Lower lobe of right lung (tissue), 2 donors: Measurements from ENCODE around the gene USP33. TPM values are rescaled to one million over a fixed set of nuclear protein-coding genes. Genes with fewer than 3 reads are reported as not detected.

Experiments
- ATAC-seq, 2 donors: fragments of 200-7000 bp; cut with Tn5 transposase; one replicate each; pipeline ENCODE4 v1.9.1; 2020 to 2022; ENCODE audit warnings: mild to moderate bottlenecking in 2 of 2, moderate library complexity in 2 of 2
- DNase-seq: peaks from one replicate; pipeline ENCODE4 v3.0.0-alpha.2; 2020
- H3K27ac ChIP-seq: fragments of 200-600 bp; one replicate; pipeline ENCODE4 v1.8.0; 2022
- H3K27me3 ChIP-seq: fragments of 200-600 bp; one replicate; pipeline ENCODE4 v1.8.0; 2022; ENCODE audit warnings: low read depth
- H3K36me3 ChIP-seq: fragments of 200-600 bp; one replicate; pipeline ENCODE4 v1.8.0; 2022; ENCODE audit warnings: mild to moderate bottlenecking
- H3K4me1 ChIP-seq: fragments of 200-600 bp; one replicate; pipeline ENCODE4 v1.8.0; 2022
- H3K4me3 ChIP-seq: fragments of 200-600 bp; one replicate; pipeline ENCODE4 v1.8.0; 2022; ENCODE audit warnings: mild to moderate bottlenecking
- H3K9me3 ChIP-seq: fragments of 200-600 bp; one replicate; pipeline ENCODE4 v1.8.0; 2022
- intact Hi-C: fragments of 100-400 bp; cut with DNase I; formaldehyde crosslinking; loops from one replicate; pipeline ENCODE4 v1.11.0; 2022
- total RNA-seq: library from RNA; stranded (reverse); fragmentation: NEBNext Ultra II Directional; extraction: Animal tissue kit (Norgen Biotek cat#: 25700); gene quantifications from one replicate; pipeline ENCODE4 v1.2.1, GENCODE V29; 2021
- TF ChIP-seq, protein P1 (sequence below): fragments of 200-600 bp; IDR thresholded peaks from one replicate; pipeline ENCODE4 v1.8.0; 2022; ENCODE audit warnings: antibody characterized with exemption, mild to moderate bottlenecking
- donor health status: DM: no; HTN: yes; CAD: no; lungs with severe emphysema.

Gene USP33
- total RNA-seq, 1 donor from 2014 or later, result 68.4 TPM

DNA sequence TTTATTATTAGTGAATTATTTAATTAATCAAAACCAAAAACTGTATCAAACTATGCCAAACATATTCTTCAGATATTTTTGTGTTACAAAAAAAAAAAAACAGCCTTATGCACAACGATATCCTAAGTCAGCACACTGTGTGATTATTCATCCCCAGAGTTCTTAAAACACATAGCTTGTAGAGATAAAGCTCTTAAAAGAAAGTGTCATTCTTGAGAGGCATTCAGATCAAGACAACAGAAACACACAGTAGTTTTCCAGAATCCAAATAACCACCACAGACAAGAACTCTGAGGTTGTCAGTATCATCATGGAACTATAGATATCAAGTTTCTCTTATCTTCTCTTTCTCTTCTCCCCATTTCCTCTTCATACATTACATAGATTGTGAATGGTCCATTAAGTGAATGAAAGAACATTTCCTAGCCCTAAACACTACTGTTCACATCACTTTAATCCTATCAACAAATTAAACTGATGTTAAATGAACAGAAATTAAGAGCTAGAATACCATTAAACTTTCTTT is 90.7 kb downstream of the USP33 start:
- Histone ChIP-seq H3K36me3 (no peaks in the 10 kb centered on the region), H3K4me1 (peaks cover 13% of the 10 kb centered on the region), H3K27ac (no peak overlapping the region), H3K9me3 (no peaks in the 10 kb centered on the region), H3K4me3 (no peak overlapping the region), H3K27me3 (no peaks in the 10 kb centered on the region)
- intact Hi-C loops, result no loop called here
- no peak for DNase-seq
- no peak for ATAC-seq
- TF ChIP-seq, protein P1, sequence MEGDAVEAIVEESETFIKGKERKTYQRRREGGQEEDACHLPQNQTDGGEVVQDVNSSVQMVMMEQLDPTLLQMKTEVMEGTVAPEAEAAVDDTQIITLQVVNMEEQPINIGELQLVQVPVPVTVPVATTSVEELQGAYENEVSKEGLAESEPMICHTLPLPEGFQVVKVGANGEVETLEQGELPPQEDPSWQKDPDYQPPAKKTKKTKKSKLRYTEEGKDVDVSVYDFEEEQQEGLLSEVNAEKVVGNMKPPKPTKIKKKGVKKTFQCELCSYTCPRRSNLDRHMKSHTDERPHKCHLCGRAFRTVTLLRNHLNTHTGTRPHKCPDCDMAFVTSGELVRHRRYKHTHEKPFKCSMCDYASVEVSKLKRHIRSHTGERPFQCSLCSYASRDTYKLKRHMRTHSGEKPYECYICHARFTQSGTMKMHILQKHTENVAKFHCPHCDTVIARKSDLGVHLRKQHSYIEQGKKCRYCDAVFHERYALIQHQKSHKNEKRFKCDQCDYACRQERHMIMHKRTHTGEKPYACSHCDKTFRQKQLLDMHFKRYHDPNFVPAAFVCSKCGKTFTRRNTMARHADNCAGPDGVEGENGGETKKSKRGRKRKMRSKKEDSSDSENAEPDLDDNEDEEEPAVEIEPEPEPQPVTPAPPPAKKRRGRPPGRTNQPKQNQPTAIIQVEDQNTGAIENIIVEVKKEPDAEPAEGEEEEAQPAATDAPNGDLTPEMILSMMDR, result no peak

DNA sequence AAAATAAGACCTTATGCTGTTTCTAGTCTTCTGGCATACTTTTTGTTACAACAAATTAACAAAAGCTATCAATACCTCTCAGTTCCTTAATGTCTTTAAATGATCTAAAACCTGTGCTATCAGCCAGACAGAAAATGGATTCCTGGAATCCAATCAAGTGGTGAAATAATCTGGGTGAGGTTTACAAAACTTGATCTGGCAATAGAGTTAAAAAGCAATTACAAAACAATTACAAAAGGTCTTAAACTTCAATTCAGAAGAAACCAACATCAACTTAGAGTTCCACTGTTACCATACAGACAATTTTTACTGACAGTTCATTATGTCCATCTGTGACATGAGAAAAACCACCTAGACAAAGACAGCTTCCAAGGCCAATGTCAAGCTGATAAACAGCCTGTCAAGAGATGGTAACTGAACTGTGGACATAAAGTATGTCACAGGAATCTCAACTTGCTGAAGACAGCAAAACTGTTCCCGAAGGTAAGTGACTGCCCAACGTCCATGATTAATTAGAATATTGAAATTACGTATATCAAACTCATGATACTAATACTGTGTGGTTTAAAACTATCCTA is 94.6 kb downstream of the USP33 start:
- H3K4me3 ChIP-seq, result no peak overlapping the region
- DNase-seq (no peak), ATAC-seq (no peak)
- no peaks in the 10 kb centered on the region for H3K36me3 ChIP-seq
- intact Hi-C loops, result no loop called here
- H3K9me3 ChIP-seq, result no peaks in the 10 kb centered on the region
- peaks cover 8% of the 10 kb centered on the region for H3K4me1 ChIP-seq
- no peaks in the 10 kb centered on the region for H3K27me3 ChIP-seq
- TF ChIP-seq, protein P1, result no peak
- H3K27ac ChIP-seq, result no peak overlapping the region

DNA sequence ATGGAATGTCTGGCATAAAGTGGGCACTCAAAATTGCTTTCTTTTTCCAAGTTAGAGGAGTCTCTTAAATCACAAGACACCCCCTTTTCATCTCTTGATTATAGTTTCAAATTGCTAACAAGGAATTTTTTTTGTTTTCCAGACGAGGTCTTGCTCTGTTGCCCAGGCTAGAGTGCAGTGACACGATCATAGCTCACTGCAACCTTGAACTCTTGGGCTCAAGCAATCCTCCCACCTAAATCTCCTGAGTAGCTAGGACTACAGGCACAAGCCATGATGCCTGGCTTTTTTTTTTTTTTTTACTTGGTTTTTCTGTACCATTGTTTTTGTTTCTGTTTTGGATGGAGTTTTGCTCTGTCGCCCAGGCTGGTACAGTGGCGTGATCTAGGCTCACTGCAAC is 98.0 kb downstream of the USP33 start:
- Histone ChIP-seq H3K9me3 (no peaks in the 10 kb centered on the region), H3K27ac (no peak overlapping the region), H3K36me3 (no peaks in the 10 kb centered on the region), H3K4me3 (no peak overlapping the region), H3K27me3 (no peaks in the 10 kb centered on the region), H3K4me1 (peaks cover 8% of the 10 kb centered on the region)
- TF ChIP-seq, protein P1, result no peak
- DNase-seq (no peak), ATAC-seq (no peak)
- intact Hi-C loops, result no loop called here

DNA sequence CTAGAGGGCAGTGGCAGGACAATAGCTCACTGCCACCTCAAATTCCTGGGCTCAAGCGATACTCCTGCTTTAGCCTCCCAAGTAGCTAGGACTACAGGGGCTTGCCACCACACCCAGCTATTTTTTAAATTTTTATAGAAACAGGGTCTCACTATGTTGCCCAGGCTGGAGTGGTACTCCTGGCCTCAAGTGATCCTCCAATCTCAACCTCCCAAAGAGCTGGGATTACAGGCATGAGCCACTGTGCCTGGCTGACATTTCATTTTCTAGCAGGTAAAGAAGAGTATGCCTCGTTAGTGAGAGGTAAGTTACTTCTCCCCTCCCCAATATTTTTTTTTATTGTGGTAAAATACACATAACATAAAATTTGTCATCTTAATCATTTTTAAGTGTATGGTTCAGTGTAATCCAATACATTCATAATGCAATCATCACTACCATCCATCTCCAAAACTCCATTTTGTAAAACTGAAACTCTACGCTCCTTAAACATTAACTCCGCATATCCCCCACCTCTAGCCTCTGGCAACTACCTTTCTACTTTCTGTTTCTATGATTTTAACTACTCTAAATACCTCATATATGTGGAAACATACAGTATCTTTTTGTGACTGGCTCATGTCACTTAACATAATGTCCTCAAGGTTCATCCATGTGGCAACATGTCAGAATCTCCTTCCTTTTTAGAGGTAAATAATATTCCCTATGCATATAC is 99.6 kb downstream of the USP33 start:
- Histone ChIP-seq H3K27ac (no peak overlapping the region), H3K27me3 (no peaks in the 10 kb centered on the region), H3K4me3 (no peak overlapping the region), H3K4me1 (peaks cover 4% of the 10 kb centered on the region), H3K9me3 (no peaks in the 10 kb centered on the region), H3K36me3 (no peaks in the 10 kb centered on the region)
- no peak for ATAC-seq
- intact Hi-C loops, result no loop called here
- no peak for DNase-seq
- TF ChIP-seq, protein P1, result no peak

DNA sequence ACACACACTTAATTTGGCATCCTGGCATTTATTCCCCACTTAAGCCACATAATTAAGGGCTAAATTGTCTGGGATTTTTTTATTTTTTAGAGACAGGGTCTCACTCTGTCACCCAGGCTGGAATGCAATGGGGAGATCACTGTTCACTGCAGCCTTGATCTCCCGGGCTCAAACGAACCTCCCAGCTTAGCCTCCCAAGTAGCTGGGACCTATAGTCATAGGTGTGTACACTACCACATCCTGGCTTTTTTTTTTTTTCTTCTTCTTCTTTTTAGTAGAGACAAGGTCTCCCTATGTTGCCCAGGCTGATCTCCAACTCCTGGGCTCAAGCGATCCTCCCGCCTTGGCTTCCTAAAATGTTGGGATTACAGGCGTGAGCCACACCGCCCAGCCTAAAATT is 101.4 kb downstream of the USP33 start:
- Histone ChIP-seq H3K36me3 (no peaks in the 10 kb centered on the region), H3K4me1 (no peaks in the 10 kb centered on the region), H3K27ac (no peak overlapping the region), H3K27me3 (no peaks in the 10 kb centered on the region), H3K9me3 (no peaks in the 10 kb centered on the region), H3K4me3 (no peak overlapping the region)
- intact Hi-C loops, result no loop called here
- TF ChIP-seq, protein P1, result no peak
- no peak for ATAC-seq
- DNase-seq, result no peak
